SK-N-MC (cell line): ENCODE measurements around the gene BRI3BP.

Experiments
- EZH2 ChIP-seq: fragments of 200-600 bp; sonication (generic); IDR thresholded peaks from one replicate; pipeline ENCODE4 v1.6.1; 2017; ENCODE audit warnings: antibody characterized with exemption
- FOXP2 ChIP-seq: optimal IDR thresholded peaks from 2 replicates; pipeline ENCODE3; 2011; ENCODE audit warnings: mild to moderate bottlenecking, moderate library complexity; ENCODE audit not compliant: insufficient read depth; ENCODE audit errors: extremely low read length, control extremely low read depth

DNA sequence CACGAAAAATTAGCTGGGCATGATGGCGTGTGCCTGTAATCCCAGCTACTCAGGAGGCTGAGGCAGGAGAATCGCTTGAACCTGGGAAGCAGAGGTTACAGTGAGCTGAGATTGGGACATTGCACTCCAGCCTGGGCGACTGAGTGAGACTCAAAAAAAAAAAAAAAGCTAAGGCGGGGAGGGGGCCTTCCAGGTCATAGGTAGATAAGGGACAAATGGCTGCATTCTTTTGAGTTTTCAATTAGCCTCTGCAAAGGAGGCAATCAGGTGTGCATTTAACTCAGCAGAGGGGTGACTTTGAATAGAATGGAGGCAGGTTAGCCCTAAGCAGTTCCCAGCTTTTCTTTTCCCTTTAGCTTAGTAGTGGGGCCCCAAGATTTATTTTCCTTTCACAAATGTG lies 71.0 kb downstream of the BRI3BP start:
- TF ChIP-seq EZH2 (no peak), FOXP2 (no peak)
